Kidney (tissue), 22 donors: ENCODE data around the gene PARP2. TPM values are rescaled to one million over a fixed set of nuclear protein-coding genes. Genes with fewer than 3 reads are reported as not detected.

Experiments used
- DNase-seq, 5 donors: peaks; one replicate each; pipeline ENCODE4 v3.0.0-alpha.2; 2013 to 2020
- FAIRE-seq: peaks from 2 replicates; lab custom pipeline; 2012; peaks lifted over from hg19 to GRCh38; lab: Jason Lieb, UNC
- H3K27ac ChIP-seq, 2 donors: one replicate each; pipeline ENCODE4 v1.7.0; 2013; ENCODE audit warnings: low read depth in 2 of 2, low read length in 2 of 2, inconsistent platforms in 1 of 2
- H3K27me3 ChIP-seq: one replicate; pipeline ENCODE4 v1.7.1; 2013; ENCODE audit warnings: low read length, inconsistent platforms; ENCODE audit not compliant: control insufficient read depth, insufficient read depth
- H3K36me3 ChIP-seq, 3 donors: one replicate each; pipeline versions ENCODE4 v1.7.0 to v1.7.1; 2013; ENCODE audit warnings: low read length in 3 of 3, control low read depth in 1 of 3, inconsistent platforms in 1 of 3; ENCODE audit not compliant: insufficient read depth in 3 of 3, control insufficient read depth in 2 of 3
- H3K4me1 ChIP-seq, 3 donors: one replicate each; pipeline versions ENCODE4 v1.7.0 to v1.7.1; 2013; ENCODE audit warnings: low read length in 3 of 3, inconsistent platforms in 1 of 3, low read depth in 1 of 3; ENCODE audit not compliant: control insufficient read depth in 2 of 3, insufficient read depth in 2 of 3
- H3K4me3 ChIP-seq, 3 donors: one replicate each; pipeline versions ENCODE4 v1.7.0 to v1.8.1; 2013; ENCODE audit warnings: low read length in 3 of 3, control low read depth in 1 of 3, inconsistent platforms in 1 of 3
- H3K9ac ChIP-seq, 3 donors: one replicate each; pipeline versions ENCODE4 v1.7.0 to v1.7.1; 2013; ENCODE audit warnings: low read length in 3 of 3, control low read depth in 1 of 3, inconsistent platforms in 1 of 3
- H3K9me3 ChIP-seq, 3 donors: one replicate each; pipeline versions ENCODE4 v1.7.0 to v1.7.1; 2013; ENCODE audit warnings: low read length in 3 of 3, control low read depth in 1 of 3, inconsistent platforms in 1 of 3; ENCODE audit not compliant: control insufficient read depth in 2 of 3, insufficient read depth in 1 of 3
- intact Hi-C: fragments of 100-400 bp; cut with DNase I; formaldehyde crosslinking; loops from one replicate; pipeline ENCODE4 v1.11.1; 2022
- long read RNA-seq, 10 donors: library from polyadenylated mRNA in 1 of 10; unstranded in 1 of 10; transcript quantifications; one replicate each; pipeline ENCODE4 v2.0.0 and lab custom pipeline, GENCODE V29; 2021 to 2026
- polyA plus RNA-seq: library from polyadenylated mRNA; stranded (reverse); fragments of 350-450 nt; fragmentation: Illumina TruSeq; extraction: RNeasy Lipid Tissue Mini Kit (QIAGEN cat#74804); gene quantifications from one replicate; pipeline ENCODE4 v1.2.3, GENCODE V29; 2014; ENCODE audit warnings: low read depth, low replicate concordance; ENCODE audit not compliant: insufficient read depth
- total RNA-seq: library from RNA; stranded (reverse); fragmentation: NEBNext Ultra II Directional; extraction: Animal tissue kit (Norgen Biotek cat#: 25700); gene quantifications from one replicate; pipeline ENCODE4 v1.2.1, GENCODE V29; 2021
- TF ChIP-seq, protein P1 (sequence below): IDR thresholded peaks from 3 replicates; pipeline ENCODE4 v1.5.1; 2012; ENCODE audit warnings: mild to moderate bottlenecking, moderate library complexity, borderline replicate concordance; ENCODE audit not compliant: insufficient read depth; ENCODE audit errors: extremely low read depth
- donor health status: control.
- donor health status: control.
- donor health status: control.
- donor health status: control.
- donor health status: control.
- donor health status: DM: yes; HTN: yes; CAD: no.
- donor health status: Normal renal cell carcinoma (clear cell type).

PARP2 gene, protein sequence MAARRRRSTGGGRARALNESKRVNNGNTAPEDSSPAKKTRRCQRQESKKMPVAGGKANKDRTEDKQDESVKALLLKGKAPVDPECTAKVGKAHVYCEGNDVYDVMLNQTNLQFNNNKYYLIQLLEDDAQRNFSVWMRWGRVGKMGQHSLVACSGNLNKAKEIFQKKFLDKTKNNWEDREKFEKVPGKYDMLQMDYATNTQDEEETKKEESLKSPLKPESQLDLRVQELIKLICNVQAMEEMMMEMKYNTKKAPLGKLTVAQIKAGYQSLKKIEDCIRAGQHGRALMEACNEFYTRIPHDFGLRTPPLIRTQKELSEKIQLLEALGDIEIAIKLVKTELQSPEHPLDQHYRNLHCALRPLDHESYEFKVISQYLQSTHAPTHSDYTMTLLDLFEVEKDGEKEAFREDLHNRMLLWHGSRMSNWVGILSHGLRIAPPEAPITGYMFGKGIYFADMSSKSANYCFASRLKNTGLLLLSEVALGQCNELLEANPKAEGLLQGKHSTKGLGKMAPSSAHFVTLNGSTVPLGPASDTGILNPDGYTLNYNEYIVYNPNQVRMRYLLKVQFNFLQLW
- 18.4 TPM for total RNA-seq
- polyA plus RNA-seq = 14.4 TPM
- long read RNA-seq, donor 1, partial matches to known transcripts = 0 of 3 reads
- long read RNA-seq, donor 1, other reads (novel, unspliced or antisense) = 0 of 3 reads
- long read RNA-seq, donor 2, partial matches to known transcripts = 5 of 10 reads
- long read RNA-seq, donor 2, other reads (novel, unspliced or antisense) = 0 of 10 reads
- long read RNA-seq, donor 3, partial matches to known transcripts = 0 of 3 reads
- long read RNA-seq, donor 3, other reads (novel, unspliced or antisense) = 0 of 3 reads
- long read RNA-seq, donor 4, transcript PARP2-202 (16 exons, 1,881 nt) = major isoform, 9 of 9 reads
- long read RNA-seq, donor 4, partial matches to known transcripts = 0 of 9 reads
- long read RNA-seq, donor 4, other reads (novel, unspliced or antisense) = 0 of 9 reads
- long read RNA-seq, donor 5 = 0 reads
- long read RNA-seq, donor 6, partial matches to known transcripts = 5 of 12 reads
- long read RNA-seq, donor 6, other reads (novel, unspliced or antisense) = 0 of 12 reads
- long read RNA-seq, donor 7, partial matches to known transcripts = 0 of 11 reads
- long read RNA-seq, donor 7, other reads (novel, unspliced or antisense) = 4 of 11 reads
- long read RNA-seq, donor 8, transcript PARP2-202 (16 exons, 1,881 nt) = major isoform, 5 of 10 reads
- long read RNA-seq, donor 8, partial matches to known transcripts = 5 of 10 reads
- long read RNA-seq, donor 8, other reads (novel, unspliced or antisense) = 0 of 10 reads
- long read RNA-seq, donor 9, partial matches to known transcripts = 0 of 4 reads
- long read RNA-seq, donor 9, other reads (novel, unspliced or antisense) = 0 of 4 reads
- long read RNA-seq, donor 10, partial matches to known transcripts = 0 of 2 reads
- long read RNA-seq, donor 10, other reads (novel, unspliced or antisense) = 0 of 2 reads

DNA sequence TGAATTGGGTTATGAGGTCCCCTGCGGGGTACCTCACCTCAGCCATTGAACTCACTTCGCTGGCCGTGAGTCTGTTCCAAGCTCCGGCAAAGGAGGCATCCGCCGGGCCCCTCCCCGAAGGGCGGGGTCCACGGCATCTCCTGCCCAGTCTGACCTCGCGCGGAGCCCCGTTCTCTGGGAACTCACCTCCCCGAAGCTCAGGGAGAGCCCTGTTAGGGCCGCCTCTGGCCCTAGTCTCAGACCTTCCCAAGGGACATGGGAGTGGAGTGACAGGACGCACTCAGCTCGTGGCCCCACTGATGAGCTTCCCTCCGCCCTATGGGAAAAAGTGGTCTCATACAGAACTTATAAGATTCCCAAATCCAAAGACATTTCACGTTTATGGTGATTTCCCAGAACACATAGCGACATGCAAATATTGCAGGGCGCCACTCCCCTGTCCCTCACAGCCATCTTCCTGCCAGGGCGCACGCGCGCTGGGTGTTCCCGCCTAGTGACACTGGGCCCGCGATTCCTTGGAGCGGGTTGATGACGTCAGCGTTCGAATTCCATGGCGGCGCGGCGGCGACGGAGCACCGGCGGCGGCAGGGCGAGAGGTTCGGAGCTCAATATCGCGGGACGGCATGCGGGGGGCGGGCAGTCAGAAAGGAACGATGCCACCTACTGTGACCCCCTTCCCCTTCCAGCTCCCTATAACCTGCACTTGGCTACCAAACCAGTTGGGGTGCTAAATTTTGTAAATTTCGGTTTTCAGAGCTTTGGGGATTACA is at the start of gene PARP2:
PARP2 (plus strand) TSS at position 544 of the 770 bp plus-strand sequence; CDS start at position 551, 7 bp downstream.
- peaks cover 0 to 3% (median 0%) of the 10 kb centered on the region in 3 donors for H3K4me1 ChIP-seq
- TF ChIP-seq, protein P1, sequence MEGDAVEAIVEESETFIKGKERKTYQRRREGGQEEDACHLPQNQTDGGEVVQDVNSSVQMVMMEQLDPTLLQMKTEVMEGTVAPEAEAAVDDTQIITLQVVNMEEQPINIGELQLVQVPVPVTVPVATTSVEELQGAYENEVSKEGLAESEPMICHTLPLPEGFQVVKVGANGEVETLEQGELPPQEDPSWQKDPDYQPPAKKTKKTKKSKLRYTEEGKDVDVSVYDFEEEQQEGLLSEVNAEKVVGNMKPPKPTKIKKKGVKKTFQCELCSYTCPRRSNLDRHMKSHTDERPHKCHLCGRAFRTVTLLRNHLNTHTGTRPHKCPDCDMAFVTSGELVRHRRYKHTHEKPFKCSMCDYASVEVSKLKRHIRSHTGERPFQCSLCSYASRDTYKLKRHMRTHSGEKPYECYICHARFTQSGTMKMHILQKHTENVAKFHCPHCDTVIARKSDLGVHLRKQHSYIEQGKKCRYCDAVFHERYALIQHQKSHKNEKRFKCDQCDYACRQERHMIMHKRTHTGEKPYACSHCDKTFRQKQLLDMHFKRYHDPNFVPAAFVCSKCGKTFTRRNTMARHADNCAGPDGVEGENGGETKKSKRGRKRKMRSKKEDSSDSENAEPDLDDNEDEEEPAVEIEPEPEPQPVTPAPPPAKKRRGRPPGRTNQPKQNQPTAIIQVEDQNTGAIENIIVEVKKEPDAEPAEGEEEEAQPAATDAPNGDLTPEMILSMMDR = no peak
- H3K27ac ChIP-seq = peak within 1 kb of the TSS; percentile 77 to 97
- H3K27me3 ChIP-seq = no peaks in the 10 kb centered on the region
- peak within 1 kb of the TSS; percentile 97 to 99 (median 97) for H3K4me3 ChIP-seq
- DNase-seq (peak; percentile 98 to 100 (median 99)), FAIRE-seq (peak; percentile 98)
- peak within 1 kb of the TSS; percentile 85 to 99 (median 95) for H3K9ac ChIP-seq
- no peaks in the 10 kb centered on the region for H3K9me3 ChIP-seq
- peaks cover 4 to 10% (median 6%) of the 10 kb centered on the region in 3 donors for H3K36me3 ChIP-seq
- intact Hi-C loops = no loop called here

DNA sequence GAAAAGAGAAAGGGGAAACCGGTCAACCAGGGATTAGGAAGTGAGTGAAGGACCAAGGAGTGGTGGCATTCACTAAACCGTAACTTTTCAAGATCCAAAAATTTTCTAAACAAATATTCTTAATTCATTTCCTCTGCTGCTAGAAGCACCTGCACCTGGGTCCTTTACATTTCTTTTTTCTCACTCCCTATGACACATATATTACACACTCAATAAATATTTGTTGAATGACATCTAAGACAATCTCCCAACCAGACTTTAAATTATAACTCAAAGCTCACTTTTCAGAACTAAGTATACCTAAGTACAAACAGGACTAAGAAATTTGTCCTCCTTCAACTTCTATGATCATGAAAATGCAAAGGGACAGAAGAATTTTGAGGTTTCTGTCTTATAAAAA is 48.8 kb upstream of the PARP2 start:
- TF ChIP-seq, protein P1 = no peak
- Histone ChIP-seq H3K27ac (no peak overlapping the region), H3K9me3 (no peaks in the 10 kb centered on the region), H3K36me3 (peaks cover 0 to 42% (median 41%) of the 10 kb centered on the region in 3 donors), H3K4me3 (no peak overlapping the region), H3K4me1 (no peaks in the 10 kb centered on the region), H3K9ac (no peak overlapping the region), H3K27me3 (no peaks in the 10 kb centered on the region)
- FAIRE-seq = no peak
- DNase-seq = no peak
- intact Hi-C loops = no loop called here

DNA sequence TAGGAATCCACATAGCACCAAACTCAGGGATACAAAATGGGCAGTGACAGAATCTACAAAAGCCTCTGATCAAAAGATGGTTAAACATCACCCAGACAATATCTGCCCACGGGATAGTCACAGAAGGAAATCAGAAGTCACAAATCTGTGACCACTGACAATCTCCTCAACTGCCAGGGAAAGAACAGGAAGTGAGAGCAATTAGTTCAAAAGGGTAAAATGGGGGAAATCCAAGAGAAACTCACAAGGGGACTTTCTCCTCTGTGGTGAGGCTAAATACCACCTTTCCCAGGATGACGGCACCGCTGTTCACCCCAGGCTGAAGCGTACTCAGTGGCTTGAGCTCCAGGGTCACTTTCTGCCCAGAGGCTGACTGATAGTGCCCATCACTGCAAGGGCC is 48.4 kb upstream of the PARP2 start:
- no peaks in the 10 kb centered on the region for H3K4me1 ChIP-seq
- intact Hi-C loops = no loop called here
- TF ChIP-seq, protein P1 = no peak
- H3K36me3 ChIP-seq = peaks cover 0 to 41% (median 39%) of the 10 kb centered on the region in 3 donors
- H3K27me3 ChIP-seq = no peaks in the 10 kb centered on the region
- H3K27ac ChIP-seq = no peak overlapping the region
- no peak overlapping the region for H3K4me3 ChIP-seq
- H3K9ac ChIP-seq = no peak overlapping the region
- DNase-seq (no peak), FAIRE-seq (no peak)
- H3K9me3 ChIP-seq = no peaks in the 10 kb centered on the region
